Bronchial epithelial cell (primary cell): ENCODE results near the gene GKN2. TPM values are rescaled to one million over a fixed set of nuclear protein-coding genes. Genes with fewer than 3 reads are reported as not detected.

ENCODE experiments used
- DNase-seq: peaks from one replicate; pipeline ENCODE4 v3.0.0-alpha.2; 2010; ENCODE audit warnings: low read depth
- FAIRE-seq: peaks from 2 replicates; lab custom pipeline; 2011; peaks lifted over from hg19 to GRCh38; lab: Jason Lieb, UNC
- H3K27me3 ChIP-seq: 2 replicates; pipeline ENCODE4 v1.5.1; 2011; ENCODE audit warnings: low read length; ENCODE audit not compliant: control insufficient read depth, insufficient read depth
- H3K36me3 ChIP-seq: 2 replicates; pipeline ENCODE4 v1.5.1; 2011; ENCODE audit warnings: low read length; ENCODE audit not compliant: control insufficient read depth, insufficient read depth
- H3K4me3 ChIP-seq: 2 replicates; pipeline ENCODE4 v1.5.1; 2011; ENCODE audit warnings: mild to moderate bottlenecking, low read depth, low read length, control low read depth
- CTCF ChIP-seq: IDR thresholded peaks from 2 replicates; pipeline ENCODE4 v1.5.1; 2011; ENCODE audit warnings: mild to moderate bottlenecking, moderate library complexity, low read length, control low read depth, inconsistent platforms; ENCODE audit not compliant: insufficient read depth, severe bottlenecking
- total RNA-seq: library from RNA; depleted of rRNA; stranded (reverse); fragments of >200 nt; gene quantifications from 2 replicates; pipeline ENCODE4 v1.2.1, GENCODE V29; 2014

GKN2 gene
- total RNA-seq, 1 donor from 2014 or later: not detected

GRCh38 chr2:68907232-68907919, 45.3 kb downstream of the GKN2 start:
- DNase-seq (peak; percentile 50), FAIRE-seq (no peak)
- no peak for TF ChIP-seq CTCF
- Histone ChIP-seq H3K27me3 (no peaks in the 10 kb centered on the region), H3K4me3 (no peak overlapping the region), H3K36me3 (no peaks in the 10 kb centered on the region)

- no peak for TF ChIP-seq CTCF
- Histone ChIP-seq H3K36me3 (no peaks in the 10 kb centered on the region), H3K4me3 (no peak overlapping the region), H3K27me3 (no peaks in the 10 kb centered on the region)
- FAIRE-seq (no peak), DNase-seq (no peak)
These were observed 46.0 kb downstream of the GKN2 start for GRCh38 chr2:68906716-68907115.

GRCh38 chr2:68905116-68905515, 47.6 kb downstream of the GKN2 start:
- FAIRE-seq: no peak
- TF ChIP-seq CTCF: no peak
- H3K4me3 ChIP-seq: no peak overlapping the region
- H3K36me3 ChIP-seq: no peaks in the 10 kb centered on the region
- DNase-seq: no peak
- H3K27me3 ChIP-seq: no peaks in the 10 kb centered on the region

GRCh38 chr2:68901561-68901960, 51.1 kb downstream of the GKN2 start:
- FAIRE-seq (no peak), DNase-seq (no peak)
- no peaks in the 10 kb centered on the region for H3K27me3 ChIP-seq
- H3K36me3 ChIP-seq: no peaks in the 10 kb centered on the region
- TF ChIP-seq CTCF: no peak
- H3K4me3 ChIP-seq: no peak overlapping the region

- DNase-seq: peak; percentile 28
These were observed 51.5 kb downstream of the GKN2 start for GRCh38 chr2:68901199-68901514.

More at GRCh38 chr2:68901199-68901514, 51.5 kb downstream of the GKN2 start:
- H3K36me3 ChIP-seq: no peaks in the 10 kb centered on the region
- no peak overlapping the region for H3K4me3 ChIP-seq
- peak; percentile 58 for FAIRE-seq
- H3K27me3 ChIP-seq: no peaks in the 10 kb centered on the region
- peak; percentile 33 for TF ChIP-seq CTCF
